Renal cortex interstitium (tissue), 11 donors: Measurements from ENCODE around the gene PTPN6. TPM values are rescaled to one million over a fixed set of nuclear protein-coding genes. Genes with fewer than 3 reads are reported as not detected.

Source experiments
- DNase-seq, 11 donors: peaks; one replicate each; pipeline ENCODE4 v3.0.0-alpha.2; 2013; ENCODE audit warnings: low read depth in 9 of 11, low spot score in 4 of 11; ENCODE audit errors: extremely low read depth in 1 of 11
- polyA plus RNA-seq, 3 donors: library from polyadenylated mRNA; unstranded; fragments of 120-200 nt; gene quantifications; one replicate each; pipeline ENCODE4 v1.2.1, GENCODE V29; 2013; ENCODE audit not compliant: insufficient read length in 3 of 3

The PTPN6 gene
- polyA plus RNA-seq, 3 donors, result 18.7 to 27.0 (median 22.3) TPM

GRCh38 chr12:6980740-6981139 lies 29.6 kb downstream of the PTPN6 start:
- DNase-seq, result no peak

- no peak for DNase-seq
Measured at GRCh38 chr12:6981152-6982052, 30.2 kb downstream of the PTPN6 start.

- DNase-seq, result no peak
Measured at GRCh38 chr12:6982532-6982931, 31.4 kb downstream of the PTPN6 start.

GRCh38 chr12:6987956-6988553 lies 36.9 kb downstream of the PTPN6 start:
- no peak for DNase-seq

- no peak for DNase-seq
Measured at GRCh38 chr12:6996040-6996441, 44.9 kb downstream of the PTPN6 start.

- no peak for DNase-seq
Measured at GRCh38 chr12:6998715-6999451, 47.7 kb downstream of the PTPN6 start.

GRCh38 chr12:7001921-7002591 lies 50.9 kb downstream of the PTPN6 start:
- DNase-seq, result no peak

- no peak for DNase-seq
Measured at GRCh38 chr12:7004287-7004803, 53.2 kb downstream of the PTPN6 start.

GRCh38 chr12:7004840-7005239 lies 53.7 kb downstream of the PTPN6 start:
- no peak for DNase-seq

- no peak for DNase-seq
Measured at GRCh38 chr12:7005311-7005710, 54.2 kb downstream of the PTPN6 start.

GRCh38 chr12:7006639-7007038 lies 55.5 kb downstream of the PTPN6 start:
- DNase-seq, result no peak

GRCh38 chr12:7008864-7009263 lies 57.7 kb downstream of the PTPN6 start:
- no peak for DNase-seq

- no peak for DNase-seq
Measured at GRCh38 chr12:7009512-7009911, 58.4 kb downstream of the PTPN6 start.

Other genes with a start within 250 kb of the PTPN6 start
- 10 to 100 TPM; 61.5 to 70.2 (median 65.1) TPM for gene COPS7A, start 227.3 kb upstream of the PTPN6 start, polyA plus RNA-seq
- 100 to 1,000 TPM; 194 to 227 (median 210) TPM for gene MLF2, start 198.2 kb upstream of the PTPN6 start, polyA plus RNA-seq
- gene PTMS, start 185.0 kb upstream of the PTPN6 start, polyA plus RNA-seq, result 100 to 1,000 TPM; 513 to 676 (median 531) TPM
- gene LAG3, start 178.8 kb upstream of the PTPN6 start, polyA plus RNA-seq, result 1 to 10 TPM; 1.9 to 2.1 (median 2.1) TPM
- 10 to 100 TPM; 28.0 to 31.1 (median 29.9) TPM for gene CD4, start 161.8 kb upstream of the PTPN6 start, polyA plus RNA-seq
- 10 to 100 TPM; 25.4 to 37.4 (median 28.2) TPM for gene GPR162, start 129.5 kb upstream of the PTPN6 start, polyA plus RNA-seq
- 10 to 100 TPM; 24.4 to 41.2 (median 35.2) TPM for gene P3H3, start 122.9 kb upstream of the PTPN6 start, polyA plus RNA-seq
- 1 to 10 TPM; 5.9 to 9.2 (median 8.4) TPM for gene GNB3, start 110.4 kb upstream of the PTPN6 start, polyA plus RNA-seq
- 10 to 100 TPM; 25.4 to 31.4 (median 28.5) TPM for gene CDCA3, start 100.1 kb upstream of the PTPN6 start, polyA plus RNA-seq
- 10 to 100 TPM; 55.0 to 70.2 (median 58.4) TPM for gene USP5, start 99.2 kb upstream of the PTPN6 start, polyA plus RNA-seq
- gene TPI1, start 83.8 kb upstream of the PTPN6 start, polyA plus RNA-seq, result 100 to 1,000 TPM; 560 to 645 (median 574) TPM
- gene SPSB2, start 78.1 kb upstream of the PTPN6 start, polyA plus RNA-seq, result 10 to 100 TPM in 1 of 3 donors, 1 to 10 TPM in 2; 7.5 to 15.1 (median 9.3) TPM
- 10 to 100 TPM; 18.4 to 21.8 (median 21.7) TPM for gene LRRC23, start 46.5 kb upstream of the PTPN6 start, polyA plus RNA-seq
- 10 to 100 TPM; 12.7 to 25.7 (median 13.5) TPM for gene ENO2, start 36.8 kb upstream of the PTPN6 start, polyA plus RNA-seq
- 100 to 1,000 TPM in 2 of 3 donors, 10 to 100 TPM in 1; 91.9 to 142 (median 139) TPM for gene ATN1, start 23.4 kb upstream of the PTPN6 start, polyA plus RNA-seq
- not detected for gene RNU7-1, start 7.5 kb upstream of the PTPN6 start, polyA plus RNA-seq
- 100 to 1,000 TPM; 131 to 205 (median 154) TPM for gene C12orf57, start 7.3 kb upstream of the PTPN6 start, polyA plus RNA-seq
- 100 to 1,000 TPM; 256 to 296 (median 267) TPM for gene PHB2, start 19.3 kb downstream of the PTPN6 start, polyA plus RNA-seq
- 10 to 100 TPM; 43.4 to 53.0 (median 50.7) TPM for gene EMG1, start 19.6 kb downstream of the PTPN6 start, polyA plus RNA-seq
- gene LPCAT3, start 67.1 kb downstream of the PTPN6 start, polyA plus RNA-seq, result 10 to 100 TPM; 59.1 to 62.3 (median 61.5) TPM
- 10 to 100 TPM; 48.0 to 66.1 (median 48.1) TPM for gene C1S, start 109.4 kb downstream of the PTPN6 start, polyA plus RNA-seq
- gene C1R, start 141.1 kb downstream of the PTPN6 start, polyA plus RNA-seq, result 10 to 100 TPM; 40.9 to 56.1 (median 43.6) TPM
- gene C1RL, start 157.9 kb downstream of the PTPN6 start, polyA plus RNA-seq, result 10 to 100 TPM; 34.0 to 47.8 (median 35.1) TPM
- 10 to 100 TPM; 41.9 to 72.7 (median 55.5) TPM for gene RBP5, start 177.5 kb downstream of the PTPN6 start, polyA plus RNA-seq
- 100 to 1,000 TPM in 2 of 3 donors, 10 to 100 TPM in 1; 93.0 to 112 (median 106) TPM for gene CLSTN3, start 179.0 kb downstream of the PTPN6 start, polyA plus RNA-seq
- gene PEX5, start 238.3 kb downstream of the PTPN6 start, polyA plus RNA-seq, result 10 to 100 TPM; 44.5 to 54.5 (median 50.9) TPM